GM11168 (cell line): ENCODE measurements around the gene CCDC78.
"Not testable (repeated sequence)": the region's sequence is repeated elsewhere in the genome, so short reads cannot be mapped to it uniquely, and the experiment has no call there.

Experiments
- in situ Hi-C: fragments of 300-500 bp; cut with MboI; formaldehyde crosslinking; loops from one replicate; pipeline ENCODE4 v1.12.0; 2022; ENCODE audit warnings: low sequenced_read_pairs; ENCODE audit not compliant: unreplicated experiment

Gene CCDC78

GRCh38 chr16:700684-701584 is 25.3 kb downstream of the CCDC78 start:
- in situ Hi-C loops = no loop called here

- in situ Hi-C loops = no loop called here
Observed at GRCh38 chr16:698911-699671, 27.2 kb downstream of the CCDC78 start.

- in situ Hi-C loops = no loop called here
Observed at GRCh38 chr16:695355-696089, 30.7 kb downstream of the CCDC78 start.

GRCh38 chr16:694863-695354 is 31.3 kb downstream of the CCDC78 start:
- in situ Hi-C loops = no loop called here

- in situ Hi-C loops = no loop called here
Observed at GRCh38 chr16:694187-694862, 31.9 kb downstream of the CCDC78 start.

GRCh38 chr16:693766-694165 is 32.5 kb downstream of the CCDC78 start:
- in situ Hi-C loops = no loop called here

GRCh38 chr16:693364-693763 is 32.9 kb downstream of the CCDC78 start:
- in situ Hi-C loops = no loop called here

- in situ Hi-C loops = no loop called here
Observed at GRCh38 chr16:692356-693108, 33.7 kb downstream of the CCDC78 start.

GRCh38 chr16:691242-691641 is 35.0 kb downstream of the CCDC78 start:
- in situ Hi-C loops = not testable (repeated sequence)

GRCh38 chr16:689175-689897 is 36.9 kb downstream of the CCDC78 start:
- in situ Hi-C loops = no loop called here

- in situ Hi-C loops = no loop called here
Observed at GRCh38 chr16:687499-687898, 38.7 kb downstream of the CCDC78 start.

GRCh38 chr16:686459-687260 is 39.6 kb downstream of the CCDC78 start:
- in situ Hi-C loops = no loop called here

GRCh38 chr16:685967-686366 is 40.3 kb downstream of the CCDC78 start:
- in situ Hi-C loops = no loop called here

GRCh38 chr16:684961-685696 is 41.1 kb downstream of the CCDC78 start:
- in situ Hi-C loops = no loop called here

GRCh38 chr16:684071-684794 is 42.0 kb downstream of the CCDC78 start, which contains the start of gene JMJD8:
Gene JMJD8 (minus strand): TSS chr16:684334. CDS start chr16:684319, 15 bp downstream.
- in situ Hi-C loops = no loop called here

GRCh38 chr16:683396-684070 is 42.7 kb downstream of the CCDC78 start:
- in situ Hi-C loops = no loop called here
